A673 (cell line): Measurements from ENCODE around the gene SLX4IP. TPM values are rescaled to one million over a fixed set of nuclear protein-coding genes. Genes with fewer than 3 reads are reported as not detected.

Experiments
- BruUV-seq: library from RNA; stranded (reverse); fragments of 400-500 nt; replicated peaks from 2 replicates; lab custom pipeline; 2021; lab: Mats Ljungman, UMichigan
- CTCF ChIA-PET: fragments of 300-600 bp; sonication (Branson Sonifier 250); formaldehyde crosslinking; loops from one replicate; lab custom pipeline; 2022; ENCODE audit warnings: antibody characterized with exemption; lab: Charles Lee
- POLR2A ChIA-PET: fragments of 300-600 bp; sonication (Branson Sonifier 250); formaldehyde crosslinking; loops from one replicate; lab custom pipeline; 2022; ENCODE audit warnings: antibody characterized with exemption; ENCODE audit not compliant: low non-redundant PET; lab: Charles Lee
- DNase-seq: peaks from one replicate; pipeline ENCODE4 v3.0.0-alpha.2; 2015; ENCODE audit warnings: low spot score
- H3K27ac ChIP-seq: fragments of 200-600 bp; sonication (generic); 2 replicates; pipeline ENCODE4 v1.5.1; 2016; ENCODE audit warnings: mixed run types, low read depth, mild to moderate bottlenecking, mixed read lengths, antibody characterized with exemption, low read length; ENCODE audit not compliant: poor library complexity, severe bottlenecking
- H3K27me3 ChIP-seq: fragments of 200-600 bp; sonication (generic); replicated peaks from 2 replicates; pipeline ENCODE4 v1.6.1; 2017; ENCODE audit warnings: mixed run types, low read depth, mild to moderate bottlenecking, mixed read lengths, antibody characterized with exemption, low read length; ENCODE audit not compliant: insufficient read depth, poor library complexity
- H3K36me3 ChIP-seq: fragments of 200-600 bp; sonication (generic); 2 replicates; pipeline ENCODE4 v1.6.1; 2016; ENCODE audit warnings: mixed run types, mild to moderate bottlenecking, mixed read lengths, antibody characterized with exemption, low read length; ENCODE audit not compliant: insufficient read depth, poor library complexity, severe bottlenecking
- H3K4me1 ChIP-seq: fragments of 200-600 bp; sonication (generic); 2 replicates; pipeline ENCODE4 v1.6.1; 2017; ENCODE audit warnings: mixed run types, mild to moderate bottlenecking, mixed read lengths, antibody characterized with exemption, low read length; ENCODE audit not compliant: insufficient read depth, poor library complexity, severe bottlenecking
- H3K4me3 ChIP-seq: fragments of 200-600 bp; sonication (generic); 2 replicates; pipeline ENCODE4 v1.5.1; 2016; ENCODE audit warnings: low read depth, mixed run types, mild to moderate bottlenecking, mixed read lengths, low read length; ENCODE audit not compliant: poor library complexity, severe bottlenecking
- H3K9me3 ChIP-seq: fragments of 200-600 bp; sonication (generic); 2 replicates; pipeline ENCODE4 v1.6.1; 2016; ENCODE audit warnings: mixed run types, low read depth, mild to moderate bottlenecking, mixed read lengths, antibody characterized with exemption, low read length; ENCODE audit not compliant: poor library complexity, severe bottlenecking
- EZH2 ChIP-seq: fragments of 200-600 bp; sonication (generic); IDR thresholded peaks from 2 replicates; pipeline ENCODE4 v1.6.1; 2017; ENCODE audit warnings: borderline replicate concordance, low read depth, mild to moderate bottlenecking, mixed read lengths, antibody characterized with exemption, low read length; ENCODE audit not compliant: poor library complexity, severe bottlenecking
- intact Hi-C: fragments of 100-400 bp; cut with micrococcal nuclease; formaldehyde crosslinking; loops from one replicate; pipeline ENCODE4 v1.10.0; 2022; ENCODE audit not compliant: unreplicated experiment
- total RNA-seq: library from RNA; stranded (reverse); gene quantifications from 2 replicates; pipeline ENCODE4 v1.2.3, GENCODE V29; 2021
- TF ChIP-seq, protein P1 (sequence below): fragments of 300-800, 200-600 bp; sonication (generic); conservative IDR thresholded peaks from 2 replicates; pipeline ENCODE4 v1.5.1; 2017; ENCODE audit warnings: low read depth, mild to moderate bottlenecking, antibody characterized with exemption, low read length, moderate library complexity, mixed read lengths

Gene SLX4IP
- total RNA-seq, 1 experiment from 2014 or later, result 9.8 TPM

DNA sequence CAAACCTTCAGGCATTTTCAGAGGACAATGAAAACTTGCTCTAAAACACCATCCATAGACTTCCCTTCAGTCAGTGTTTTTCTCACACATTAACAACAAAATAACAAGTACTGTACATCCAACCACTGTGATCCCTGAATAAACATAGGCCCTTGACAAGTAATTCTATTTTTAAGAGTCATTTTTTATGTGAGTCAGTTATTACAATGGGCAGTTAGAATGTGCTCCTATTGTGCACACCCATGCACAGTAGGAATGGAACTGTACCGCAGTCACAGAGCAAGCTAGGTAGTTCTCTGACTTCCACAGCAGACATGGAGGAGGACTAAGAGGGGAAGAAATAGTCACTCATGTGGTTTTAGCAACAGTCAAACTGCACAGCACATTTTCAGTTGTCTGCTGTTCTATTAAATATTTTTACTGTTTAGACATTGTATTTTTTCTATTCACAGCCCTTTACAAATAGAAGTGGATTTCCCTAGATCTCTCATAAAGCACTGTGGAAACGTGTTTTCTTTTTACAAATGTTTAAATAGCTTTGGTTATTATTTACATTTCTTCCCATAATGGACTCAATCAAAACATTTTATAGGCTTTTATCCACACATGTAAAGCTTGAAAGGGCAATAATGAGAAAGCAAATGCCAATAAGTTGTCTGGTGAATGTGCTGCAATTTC lies 138.3 kb downstream of the SLX4IP start:
- TF ChIP-seq, protein P1, sequence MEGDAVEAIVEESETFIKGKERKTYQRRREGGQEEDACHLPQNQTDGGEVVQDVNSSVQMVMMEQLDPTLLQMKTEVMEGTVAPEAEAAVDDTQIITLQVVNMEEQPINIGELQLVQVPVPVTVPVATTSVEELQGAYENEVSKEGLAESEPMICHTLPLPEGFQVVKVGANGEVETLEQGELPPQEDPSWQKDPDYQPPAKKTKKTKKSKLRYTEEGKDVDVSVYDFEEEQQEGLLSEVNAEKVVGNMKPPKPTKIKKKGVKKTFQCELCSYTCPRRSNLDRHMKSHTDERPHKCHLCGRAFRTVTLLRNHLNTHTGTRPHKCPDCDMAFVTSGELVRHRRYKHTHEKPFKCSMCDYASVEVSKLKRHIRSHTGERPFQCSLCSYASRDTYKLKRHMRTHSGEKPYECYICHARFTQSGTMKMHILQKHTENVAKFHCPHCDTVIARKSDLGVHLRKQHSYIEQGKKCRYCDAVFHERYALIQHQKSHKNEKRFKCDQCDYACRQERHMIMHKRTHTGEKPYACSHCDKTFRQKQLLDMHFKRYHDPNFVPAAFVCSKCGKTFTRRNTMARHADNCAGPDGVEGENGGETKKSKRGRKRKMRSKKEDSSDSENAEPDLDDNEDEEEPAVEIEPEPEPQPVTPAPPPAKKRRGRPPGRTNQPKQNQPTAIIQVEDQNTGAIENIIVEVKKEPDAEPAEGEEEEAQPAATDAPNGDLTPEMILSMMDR, result no peak
- no peak for TF ChIP-seq EZH2

DNA sequence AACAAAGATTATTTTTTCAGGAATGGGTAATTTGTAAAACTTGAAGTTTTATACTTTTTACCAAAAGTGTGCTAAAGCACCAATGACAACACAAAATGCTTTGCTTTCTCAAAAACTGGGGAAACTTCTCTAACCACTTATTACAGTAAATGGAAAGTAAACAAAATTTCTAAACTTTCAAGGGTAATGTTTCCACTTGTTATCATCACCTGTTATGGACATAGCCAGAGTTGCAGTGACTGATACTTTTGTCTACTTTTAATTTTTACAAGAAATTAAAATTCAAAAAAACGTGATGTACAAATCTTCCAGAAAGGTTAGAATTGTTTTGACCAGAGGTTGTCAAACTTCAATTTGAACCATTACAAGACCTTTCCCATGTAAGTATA lies 138.8 kb downstream of the SLX4IP start:
- no peaks in the 10 kb centered on the region for H3K27me3 ChIP-seq
- no peaks in the 10 kb centered on the region for H3K4me1 ChIP-seq
- ChIA-PET CTCF (no interaction called here), POLR2A (no interaction called here)
- DNase-seq, result no peak
- TF ChIP-seq, protein P1, result no peak
- no peak for TF ChIP-seq EZH2
- H3K27ac ChIP-seq, result no peak overlapping the region
- H3K4me3 ChIP-seq, result no peak overlapping the region
- no TSS peak for BruUV-seq
- H3K9me3 ChIP-seq, result no peaks in the 10 kb centered on the region
- intact Hi-C loops, result no loop called here
- no peaks in the 10 kb centered on the region for H3K36me3 ChIP-seq

More for the DNA sequence above, 138.3 kb downstream of the SLX4IP start:
- POLR2A ChIA-PET, result no interaction called here
- Histone ChIP-seq H3K9me3 (no peaks in the 10 kb centered on the region), H3K27me3 (no peaks in the 10 kb centered on the region), H3K36me3 (no peaks in the 10 kb centered on the region), H3K4me1 (no peaks in the 10 kb centered on the region), H3K27ac (no peak overlapping the region), H3K4me3 (no peak overlapping the region)
- CTCF ChIA-PET, result no interaction called here
- BruUV-seq, result no TSS peak
- DNase-seq, result no peak
- intact Hi-C loops, result no loop called here

DNA sequence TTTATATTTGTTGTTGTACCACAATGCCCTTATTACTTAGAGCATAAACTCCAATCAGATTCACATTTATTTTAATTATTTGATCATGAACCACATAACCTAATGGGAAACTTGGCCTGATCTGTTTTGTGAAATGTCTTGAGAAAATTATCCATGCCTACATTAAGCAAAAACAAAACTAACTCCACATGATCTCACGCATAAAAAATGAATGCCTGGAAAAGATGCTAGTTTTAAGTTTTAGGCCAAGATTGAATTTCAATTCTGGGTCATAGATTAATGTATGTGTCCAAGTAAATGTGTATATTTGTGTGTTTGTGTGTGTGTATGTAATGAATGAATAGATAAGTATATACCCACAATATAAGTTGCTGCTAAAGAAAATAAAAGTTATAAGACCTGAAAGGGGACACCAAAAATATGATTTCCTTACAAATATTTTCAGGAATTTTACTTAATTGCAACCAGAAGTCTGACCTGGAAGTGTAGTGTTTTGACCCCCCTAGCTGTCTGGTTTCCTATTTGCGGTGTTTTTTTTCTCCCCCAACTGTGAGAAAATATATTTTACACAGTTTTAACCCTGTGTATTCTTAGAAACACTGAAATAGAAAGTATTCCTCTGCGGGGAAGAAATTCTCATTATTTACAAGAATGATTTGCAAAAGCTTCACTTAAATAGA lies 141.4 kb downstream of the SLX4IP start:
- Histone ChIP-seq H3K4me3 (no peak overlapping the region), H3K4me1 (peaks cover 7% of the 10 kb centered on the region), H3K36me3 (no peaks in the 10 kb centered on the region), H3K27ac (no peak overlapping the region), H3K27me3 (no peaks in the 10 kb centered on the region), H3K9me3 (no peaks in the 10 kb centered on the region)
- intact Hi-C loops, result no loop called here
- CTCF ChIA-PET, result no interaction called here
- no peak for DNase-seq
- no TSS peak for BruUV-seq
- TF ChIP-seq, protein P1, result no peak
- TF ChIP-seq EZH2, result no peak
- POLR2A ChIA-PET, result no interaction called here
